GM12873 (cell line): ENCODE data around the gene CIDEB.

ENCODE experiments used
- TF ChIP-seq, protein P1 (sequence below): IDR thresholded peaks from 2 replicates; pipeline ENCODE4 v1.5.1; 2012; ENCODE audit warnings: low read depth, mild to moderate bottlenecking, moderate library complexity, low read length, control low read depth; ENCODE audit not compliant: insufficient read depth; ENCODE audit errors: missing control alignments

Gene CIDEB

DNA sequence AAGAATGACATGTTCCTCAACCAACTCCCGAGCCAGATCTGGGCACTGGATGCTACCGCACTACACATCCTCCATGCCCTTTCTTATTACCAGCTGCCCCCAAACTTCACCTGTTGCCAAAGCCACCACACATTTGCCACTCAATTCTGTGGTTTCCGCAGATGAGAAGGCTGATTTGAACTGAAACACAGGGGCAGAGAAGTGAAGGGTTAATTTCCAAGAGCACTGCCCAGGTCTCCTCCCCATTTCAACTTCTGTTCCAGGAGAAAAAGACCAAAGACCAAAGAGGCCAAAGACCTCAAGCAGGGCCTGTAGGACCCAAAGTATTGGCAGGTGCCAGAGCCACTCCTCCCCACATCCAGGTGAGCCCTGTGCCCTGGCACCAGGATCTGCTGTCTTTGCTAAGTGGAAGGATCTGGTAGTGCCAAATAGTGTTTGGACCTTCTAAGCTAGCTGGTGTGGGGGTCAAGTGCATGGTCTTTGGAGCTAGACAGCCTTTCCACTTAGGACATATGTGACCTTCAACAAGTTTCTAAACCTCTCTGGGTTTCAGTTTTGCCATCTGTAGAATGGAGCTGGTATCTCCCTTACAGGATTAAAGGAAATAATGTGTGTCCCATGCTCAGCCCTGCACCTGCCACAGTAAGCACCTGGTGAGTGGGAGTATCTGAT is 16.2 kb downstream of the CIDEB start:
- TF ChIP-seq, protein P1, sequence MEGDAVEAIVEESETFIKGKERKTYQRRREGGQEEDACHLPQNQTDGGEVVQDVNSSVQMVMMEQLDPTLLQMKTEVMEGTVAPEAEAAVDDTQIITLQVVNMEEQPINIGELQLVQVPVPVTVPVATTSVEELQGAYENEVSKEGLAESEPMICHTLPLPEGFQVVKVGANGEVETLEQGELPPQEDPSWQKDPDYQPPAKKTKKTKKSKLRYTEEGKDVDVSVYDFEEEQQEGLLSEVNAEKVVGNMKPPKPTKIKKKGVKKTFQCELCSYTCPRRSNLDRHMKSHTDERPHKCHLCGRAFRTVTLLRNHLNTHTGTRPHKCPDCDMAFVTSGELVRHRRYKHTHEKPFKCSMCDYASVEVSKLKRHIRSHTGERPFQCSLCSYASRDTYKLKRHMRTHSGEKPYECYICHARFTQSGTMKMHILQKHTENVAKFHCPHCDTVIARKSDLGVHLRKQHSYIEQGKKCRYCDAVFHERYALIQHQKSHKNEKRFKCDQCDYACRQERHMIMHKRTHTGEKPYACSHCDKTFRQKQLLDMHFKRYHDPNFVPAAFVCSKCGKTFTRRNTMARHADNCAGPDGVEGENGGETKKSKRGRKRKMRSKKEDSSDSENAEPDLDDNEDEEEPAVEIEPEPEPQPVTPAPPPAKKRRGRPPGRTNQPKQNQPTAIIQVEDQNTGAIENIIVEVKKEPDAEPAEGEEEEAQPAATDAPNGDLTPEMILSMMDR = no peak

DNA sequence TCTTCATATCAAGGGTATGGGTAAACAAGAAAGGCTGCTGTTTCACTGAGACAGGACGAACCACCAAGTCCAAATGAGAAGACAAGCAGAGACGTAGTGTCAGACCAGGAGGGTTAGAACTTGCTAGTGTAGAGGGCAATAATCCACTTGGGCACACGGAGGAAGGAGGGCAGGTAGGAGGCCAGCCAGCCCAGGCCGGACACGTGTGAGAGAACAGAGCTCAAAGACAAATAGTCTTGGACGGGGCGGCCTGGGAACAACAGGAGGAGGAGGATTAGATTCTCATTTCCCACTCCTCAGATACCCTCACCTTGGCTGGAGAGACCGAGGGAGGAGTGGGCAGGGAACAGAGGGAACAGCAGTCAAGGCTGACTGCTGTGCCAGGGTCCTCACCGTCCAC is 17.0 kb downstream of the CIDEB start:
- TF ChIP-seq, protein P1 = no peak

DNA sequence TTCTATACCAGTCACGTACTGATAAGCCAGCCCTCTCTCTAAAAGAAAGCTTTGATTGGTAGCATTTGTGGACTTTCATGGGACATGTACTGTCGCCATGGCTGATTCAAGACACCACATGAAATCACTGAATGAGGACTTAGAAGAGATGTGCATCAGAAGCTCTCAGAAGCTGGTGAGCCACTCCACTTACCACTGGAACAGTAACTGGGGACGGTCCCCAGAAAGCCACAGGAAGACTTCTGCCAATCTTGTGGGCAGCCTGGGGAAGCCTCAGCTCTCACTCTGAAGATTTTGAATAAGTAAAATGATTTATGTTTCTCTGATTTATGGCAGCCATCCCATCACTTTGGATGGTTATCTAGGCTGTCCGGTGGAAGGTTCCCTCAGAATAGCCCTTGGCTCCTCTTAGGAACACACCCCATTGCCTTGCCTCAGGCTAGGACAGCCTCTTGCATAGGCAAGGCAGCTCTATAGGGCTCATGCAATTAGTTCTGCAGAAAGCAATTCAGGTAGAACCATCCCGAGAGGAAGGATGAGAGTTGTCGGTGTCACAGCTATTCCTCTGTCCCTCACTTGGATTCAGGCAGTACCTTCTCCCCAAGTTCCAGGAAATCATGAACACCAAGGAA is 18.0 kb downstream of the CIDEB start:
- TF ChIP-seq, protein P1 = no peak

DNA sequence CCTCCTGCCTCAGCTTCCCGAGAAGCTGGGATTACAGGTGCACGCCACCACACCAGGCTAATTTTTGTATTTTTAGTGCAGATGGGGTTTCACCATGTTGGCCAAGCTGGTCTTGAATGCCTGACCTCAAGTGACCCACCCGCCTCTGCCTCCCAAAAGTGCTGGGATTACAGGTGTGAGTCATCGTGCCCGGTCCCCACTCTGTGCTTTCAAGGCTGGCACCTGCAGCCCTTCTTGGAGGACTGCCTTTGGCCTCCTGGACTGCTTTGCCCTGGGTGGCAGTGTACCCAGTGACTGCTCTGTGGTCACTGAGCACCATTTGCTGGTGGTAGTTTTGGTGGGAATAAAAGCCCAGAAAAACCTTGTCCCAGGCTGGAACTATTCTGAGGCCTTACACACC is 20.8 kb downstream of the CIDEB start:
- TF ChIP-seq, protein P1 = no peak

DNA sequence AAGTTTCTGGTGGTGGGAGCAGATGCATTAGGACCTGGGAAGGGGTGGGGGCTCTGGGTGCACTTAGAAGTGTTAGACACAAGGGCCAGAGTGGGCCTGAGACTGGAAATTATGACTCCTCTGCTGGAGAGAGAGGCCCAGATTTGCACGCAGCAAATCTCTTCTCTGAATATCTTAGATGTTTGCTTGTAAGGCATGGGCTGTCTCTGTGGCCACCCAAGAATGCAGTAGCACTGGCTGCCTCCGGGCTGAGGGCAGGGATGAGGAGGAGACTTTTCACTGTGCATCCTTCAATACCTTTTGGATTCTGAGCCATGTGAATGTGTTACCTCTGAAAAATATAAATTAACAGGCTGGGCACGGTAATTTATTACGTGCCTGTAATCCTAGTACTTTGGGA is 22.4 kb downstream of the CIDEB start:
- TF ChIP-seq, protein P1 = no peak

DNA sequence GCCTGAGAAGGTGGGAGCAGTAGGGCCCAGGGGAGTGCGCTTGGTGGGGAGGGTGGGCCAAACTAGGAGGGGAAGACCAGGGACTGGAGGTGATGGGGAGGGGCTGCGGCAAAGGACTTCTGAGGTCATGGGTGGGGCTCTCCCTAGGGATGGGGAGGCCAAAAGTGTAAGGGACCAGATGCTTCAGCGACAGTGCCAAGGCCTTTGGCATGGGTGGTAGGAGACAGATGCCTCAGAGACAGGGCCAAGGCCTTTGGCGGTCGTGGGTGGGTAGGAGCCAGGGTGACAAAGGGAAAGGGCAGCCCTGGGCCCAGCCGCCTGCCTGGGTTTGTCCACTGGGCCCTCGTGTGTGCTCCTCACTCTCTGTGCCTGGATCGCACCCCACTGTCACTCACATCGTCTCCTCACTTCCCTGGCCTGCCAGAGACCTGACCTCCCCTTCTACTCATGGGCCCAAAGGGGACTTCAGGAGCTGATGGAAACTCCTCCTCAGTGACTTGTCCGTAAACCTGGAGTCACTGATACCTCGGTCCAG is 23.2 kb downstream of the CIDEB start:
- TF ChIP-seq, protein P1 = no peak

DNA sequence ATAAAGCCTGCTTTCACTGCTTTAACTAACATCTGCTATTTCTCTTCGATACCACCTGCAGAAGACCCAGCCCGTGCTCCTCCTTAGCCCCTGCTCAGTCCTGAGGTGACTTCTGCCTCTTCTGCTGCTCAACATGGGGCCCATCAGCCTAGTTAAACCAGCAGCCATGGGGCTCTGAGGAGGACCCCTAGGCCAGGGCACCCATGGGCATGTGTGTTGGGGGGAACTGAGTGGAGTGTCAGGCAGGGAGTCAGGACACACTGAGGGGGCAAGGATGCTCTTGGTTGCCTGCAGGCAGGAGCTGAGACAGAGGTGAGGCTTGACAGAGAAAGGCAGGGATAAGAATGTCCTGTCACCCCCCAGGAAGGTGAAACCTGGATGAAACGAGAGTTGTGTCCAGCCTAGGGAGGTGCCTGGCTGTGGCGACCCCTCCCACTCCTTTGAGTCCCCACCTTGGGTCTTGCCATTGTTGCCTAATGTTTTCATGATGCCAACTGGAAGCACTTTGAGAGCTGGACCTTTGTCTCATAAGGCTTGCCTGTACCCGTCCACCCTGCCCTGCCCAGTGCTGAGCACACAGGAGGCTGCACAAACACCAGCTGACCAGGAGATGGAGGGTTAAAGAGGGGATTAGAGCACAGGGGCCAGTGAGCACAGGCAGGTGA is 23.8 kb downstream of the CIDEB start:
- TF ChIP-seq, protein P1 = no peak
